SH-SY5Y (cell line): ENCODE results near the gene SPESP1.

ENCODE experiments used
- GATA2 ChIP-seq: IDR thresholded peaks from 2 replicates; pipeline ENCODE4 v1.6.1; 2011; ENCODE audit warnings: mild to moderate bottlenecking, low read depth, low read length
- GATA3 ChIP-seq: IDR thresholded peaks from 2 replicates; pipeline ENCODE4 v1.6.1; 2011; ENCODE audit warnings: low read depth, mild to moderate bottlenecking, low read length, moderate library complexity

DNA sequence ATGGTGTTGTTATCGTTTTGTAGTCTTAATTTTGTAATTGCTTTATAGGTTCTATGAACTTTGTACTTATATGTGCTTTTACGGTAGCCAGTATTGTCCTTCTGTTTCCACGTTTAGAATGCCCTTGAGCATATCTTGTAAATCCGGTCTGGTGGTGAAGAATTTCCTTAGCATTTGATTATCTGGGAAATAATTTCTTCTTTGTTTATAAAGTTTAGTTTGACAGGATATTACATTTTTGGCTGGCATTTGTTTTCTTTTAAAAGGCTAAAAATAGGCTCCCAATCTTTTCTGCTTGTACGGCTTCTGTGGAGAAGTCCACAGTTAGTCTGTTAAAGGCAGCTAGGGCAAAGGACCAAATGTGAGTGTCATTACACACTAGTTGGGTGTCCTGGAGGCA is 36.7 kb downstream of the SPESP1 start:
- no peak for TF ChIP-seq GATA2
- no peak for TF ChIP-seq GATA3
